ENCODE measurements around the gene IL1RAPL1. TPM values are rescaled to one million over a fixed set of nuclear protein-coding genes. Genes with fewer than 3 reads are reported as not detected.

The IL1RAPL1 gene
- total RNA-seq, 4 donors from 2014 or later, result 0.24 to 6.2 TPM; not detected in 2

GRCh38 chrX:29948653-29949052, 1361.4 kb downstream of the IL1RAPL1 start:
- intact Hi-C loops (cut with DNase I; ENCODE audit: low total_unique reads), result no loop called here
- H3K9me3 ChIP-seq, result no peaks in the 10 kb centered on the region
- H3K27ac ChIP-seq, result no peak overlapping the region
- no peak for TF ChIP-seq POLR2A (IDR thresholded peaks at IDR 0.05)
- TF ChIP-seq CTCF (IDR thresholded peaks at IDR 0.05), result no peak
- H3K36me3 ChIP-seq, result no peaks in the 10 kb centered on the region
- H3K4me3 ChIP-seq, result no peak overlapping the region
- no peak for DNase-seq
- H3K4me1 ChIP-seq, result no peaks in the 10 kb centered on the region
- no peaks in the 10 kb centered on the region for H3K27me3 ChIP-seq

GRCh38 chrX:29952016-29952415, 1364.8 kb downstream of the IL1RAPL1 start:
- TF ChIP-seq CTCF (IDR thresholded peaks at IDR 0.05), result no peak
- no peak for TF ChIP-seq POLR2A (IDR thresholded peaks at IDR 0.05)

GRCh38 chrX:29962061-29962460, 1374.8 kb downstream of the IL1RAPL1 start:
- Histone ChIP-seq H3K27me3 (peaks cover 0 to 8% of the 10 kb centered on the region in 2 donors), H3K9me3 (no peaks in the 10 kb centered on the region), H3K36me3 (no peaks in the 10 kb centered on the region), H3K27ac (no peak overlapping the region), H3K4me3 (no peak overlapping the region), H3K4me1 (no peaks in the 10 kb centered on the region)
- no peak for DNase-seq
- TF ChIP-seq POLR2A (IDR thresholded peaks at IDR 0.05), result no peak
- no peak for TF ChIP-seq CTCF (IDR thresholded peaks at IDR 0.05)
- intact Hi-C loops (cut with DNase I; ENCODE audit: low total_unique reads), result no loop called here

More at GRCh38 chrX:29952016-29952415, 1364.8 kb downstream of the IL1RAPL1 start:
- no peak overlapping the region for H3K27ac ChIP-seq
- no peaks in the 10 kb centered on the region for H3K9me3 ChIP-seq
- H3K36me3 ChIP-seq, result no peaks in the 10 kb centered on the region
- no peak overlapping the region for H3K4me3 ChIP-seq
- no peaks in the 10 kb centered on the region for H3K4me1 ChIP-seq
- DNase-seq, result no peak
- intact Hi-C loops (cut with DNase I; ENCODE audit: low total_unique reads), result no loop called here
- no peaks in the 10 kb centered on the region for H3K27me3 ChIP-seq

GRCh38 chrX:29965634-29966033, 1378.4 kb downstream of the IL1RAPL1 start:
- TF ChIP-seq POLR2A (IDR thresholded peaks at IDR 0.05) (no peak), CTCF (IDR thresholded peaks at IDR 0.05) (no peak)
- Histone ChIP-seq H3K36me3 (no peaks in the 10 kb centered on the region), H3K27ac (no peak overlapping the region), H3K4me3 (no peak overlapping the region), H3K9me3 (no peaks in the 10 kb centered on the region), H3K27me3 (peaks cover 0 to 3% of the 10 kb centered on the region in 2 donors), H3K4me1 (no peaks in the 10 kb centered on the region)
- DNase-seq, result no peak
- intact Hi-C loops (cut with DNase I; ENCODE audit: low total_unique reads), result no loop called here

GRCh38 chrX:29992083-29992482, 1404.8 kb downstream of the IL1RAPL1 start:
- Histone ChIP-seq H3K9me3 (no peaks in the 10 kb centered on the region), H3K36me3 (no peaks in the 10 kb centered on the region), H3K4me1 (no peaks in the 10 kb centered on the region), H3K4me3 (no peak overlapping the region), H3K27ac (no peak overlapping the region), H3K27me3 (no peaks in the 10 kb centered on the region)
- intact Hi-C loops (cut with DNase I; ENCODE audit: low total_unique reads), result no loop called here
- DNase-seq, result no peak
- TF ChIP-seq CTCF (IDR thresholded peaks at IDR 0.05) (no peak), POLR2A (IDR thresholded peaks at IDR 0.05) (no peak)
